NB4 (cell line): Measurements from ENCODE around the gene TBC1D8B.

Source experiments
- MAX ChIP-seq: IDR thresholded peaks from 2 replicates; pipeline ENCODE4 v1.6.1; 2011; ENCODE audit warnings: low read depth, low read length
- MYC ChIP-seq: IDR thresholded peaks from 2 replicates; pipeline ENCODE4 v1.6.1; 2011; ENCODE audit warnings: low read depth, low read length
- POLR2A ChIP-seq: IDR thresholded peaks from 2 replicates; pipeline ENCODE4 v1.6.1; 2011; ENCODE audit warnings: mild to moderate bottlenecking; ENCODE audit not compliant: insufficient read length; ENCODE audit errors: extremely low read depth
- TF ChIP-seq, protein P1 (sequence below): IDR thresholded peaks from one replicate; pipeline ENCODE4 v1.5.1; 2012; ENCODE audit warnings: low read depth, low read length

DNA sequence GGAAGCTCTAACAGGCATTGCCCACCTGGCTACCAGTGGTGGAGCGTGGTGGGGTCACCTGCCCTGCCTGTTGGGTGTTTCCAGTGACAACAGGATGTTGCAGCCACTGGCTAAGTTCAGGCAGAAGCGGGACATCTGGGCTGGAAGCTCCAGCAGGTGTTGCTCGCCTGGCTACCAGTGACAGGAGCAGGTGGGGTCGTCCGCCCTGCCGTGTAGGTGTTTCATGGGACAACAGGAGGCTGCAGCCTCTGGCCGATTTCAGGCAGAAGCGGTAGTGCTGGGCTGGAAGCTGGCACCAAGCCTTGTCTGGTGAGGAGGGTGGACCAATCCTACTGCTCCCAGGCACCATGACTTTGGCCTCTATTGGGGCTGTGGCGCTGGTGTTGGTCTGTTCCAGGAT is 61.2 kb downstream of the TBC1D8B start:
- TF ChIP-seq, protein P1, sequence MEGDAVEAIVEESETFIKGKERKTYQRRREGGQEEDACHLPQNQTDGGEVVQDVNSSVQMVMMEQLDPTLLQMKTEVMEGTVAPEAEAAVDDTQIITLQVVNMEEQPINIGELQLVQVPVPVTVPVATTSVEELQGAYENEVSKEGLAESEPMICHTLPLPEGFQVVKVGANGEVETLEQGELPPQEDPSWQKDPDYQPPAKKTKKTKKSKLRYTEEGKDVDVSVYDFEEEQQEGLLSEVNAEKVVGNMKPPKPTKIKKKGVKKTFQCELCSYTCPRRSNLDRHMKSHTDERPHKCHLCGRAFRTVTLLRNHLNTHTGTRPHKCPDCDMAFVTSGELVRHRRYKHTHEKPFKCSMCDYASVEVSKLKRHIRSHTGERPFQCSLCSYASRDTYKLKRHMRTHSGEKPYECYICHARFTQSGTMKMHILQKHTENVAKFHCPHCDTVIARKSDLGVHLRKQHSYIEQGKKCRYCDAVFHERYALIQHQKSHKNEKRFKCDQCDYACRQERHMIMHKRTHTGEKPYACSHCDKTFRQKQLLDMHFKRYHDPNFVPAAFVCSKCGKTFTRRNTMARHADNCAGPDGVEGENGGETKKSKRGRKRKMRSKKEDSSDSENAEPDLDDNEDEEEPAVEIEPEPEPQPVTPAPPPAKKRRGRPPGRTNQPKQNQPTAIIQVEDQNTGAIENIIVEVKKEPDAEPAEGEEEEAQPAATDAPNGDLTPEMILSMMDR, result no peak
- TF ChIP-seq POLR2A (no peak), MAX (no peak), MYC (no peak)
